DND-41 (cell line): ENCODE measurements around the gene TMIE.
"Not testable (repeated sequence)": the region's sequence is repeated elsewhere in the genome, so short reads cannot be mapped to it uniquely, and the experiment has no call there.

Source experiments
- ATAC-seq: fragments of 200-7000 bp; cut with Tn5 transposase; 3 replicates; pipeline ENCODE4 v1.9.1; 2021; ENCODE audit warnings: low read depth; ENCODE audit not compliant: insufficient read depth
- DNase-seq: peaks from one replicate; pipeline ENCODE4 v3.0.0-alpha.2; 2020
- H2AFZ ChIP-seq: 2 replicates; pipeline ENCODE4 v1.6.0; 2012; ENCODE audit warnings: low read depth, low read length
- H3K27ac ChIP-seq: 2 replicates; pipeline ENCODE4 v1.5.1; 2012; ENCODE audit warnings: low read length, inconsistent platforms
- H3K27me3 ChIP-seq: fragments of 200-600 bp; sonication (generic); 2 replicates; pipeline ENCODE4 v1.6.0; 2012; ENCODE audit warnings: low read length, mild to moderate bottlenecking, inconsistent platforms; ENCODE audit not compliant: insufficient read depth, poor library complexity
- H3K36me3 ChIP-seq: 2 replicates; pipeline ENCODE4 v1.5.1; 2012; ENCODE audit warnings: low read length, inconsistent platforms; ENCODE audit not compliant: insufficient read depth
- H3K4me1 ChIP-seq: 2 replicates; pipeline ENCODE4 v1.5.1; 2012; ENCODE audit warnings: mild to moderate bottlenecking, low read length; ENCODE audit not compliant: insufficient read depth
- H3K4me2 ChIP-seq: 2 replicates; pipeline ENCODE4 v1.6.0; 2012; ENCODE audit warnings: mild to moderate bottlenecking, moderate library complexity, low read length, inconsistent platforms; ENCODE audit not compliant: insufficient read depth
- H3K4me3 ChIP-seq, 2 experiments: fragments of 200-600 bp in 1 of 2; shearing (Covaris generic) in 1 of 2; 2 replicates each; pipeline ENCODE4 v1.5.1; 2012 to 2016; ENCODE audit warnings: inconsistent platforms in 2 of 2, low read length in 2 of 2, mild to moderate bottlenecking in 2 of 2, low read depth in 1 of 2, moderate library complexity in 1 of 2
- H3K79me2 ChIP-seq: 2 replicates; pipeline ENCODE4 v1.6.0; 2012; ENCODE audit warnings: low read length, inconsistent platforms; ENCODE audit not compliant: insufficient read depth
- H3K9ac ChIP-seq: 2 replicates; pipeline ENCODE4 v1.6.0; 2012; ENCODE audit warnings: low read depth, mild to moderate bottlenecking, inconsistent platforms, low read length, moderate library complexity
- H3K9me3 ChIP-seq: 2 replicates; pipeline ENCODE4 v1.5.1; 2012; ENCODE audit warnings: low read length, moderate library complexity, mild to moderate bottlenecking, inconsistent platforms; ENCODE audit not compliant: insufficient read depth, severe bottlenecking
- H4K20me1 ChIP-seq: 2 replicates; pipeline ENCODE4 v1.6.0; 2012; ENCODE audit warnings: low read length; ENCODE audit not compliant: insufficient read depth
- EZH2 ChIP-seq: IDR thresholded peaks from 3 replicates; pipeline ENCODE4 v1.6.1; 2012; ENCODE audit warnings: borderline replicate concordance, low read depth, mild to moderate bottlenecking, moderate library complexity, low read length, inconsistent platforms; ENCODE audit not compliant: severe bottlenecking
- TF ChIP-seq, protein P1 (sequence below): IDR thresholded peaks from 2 replicates; pipeline ENCODE4 v1.5.1; 2012; ENCODE audit warnings: borderline replicate concordance, low read length, moderate library complexity, mild to moderate bottlenecking; ENCODE audit not compliant: poor library complexity, severe bottlenecking; ENCODE audit errors: extremely low read depth

The TMIE gene

DNA sequence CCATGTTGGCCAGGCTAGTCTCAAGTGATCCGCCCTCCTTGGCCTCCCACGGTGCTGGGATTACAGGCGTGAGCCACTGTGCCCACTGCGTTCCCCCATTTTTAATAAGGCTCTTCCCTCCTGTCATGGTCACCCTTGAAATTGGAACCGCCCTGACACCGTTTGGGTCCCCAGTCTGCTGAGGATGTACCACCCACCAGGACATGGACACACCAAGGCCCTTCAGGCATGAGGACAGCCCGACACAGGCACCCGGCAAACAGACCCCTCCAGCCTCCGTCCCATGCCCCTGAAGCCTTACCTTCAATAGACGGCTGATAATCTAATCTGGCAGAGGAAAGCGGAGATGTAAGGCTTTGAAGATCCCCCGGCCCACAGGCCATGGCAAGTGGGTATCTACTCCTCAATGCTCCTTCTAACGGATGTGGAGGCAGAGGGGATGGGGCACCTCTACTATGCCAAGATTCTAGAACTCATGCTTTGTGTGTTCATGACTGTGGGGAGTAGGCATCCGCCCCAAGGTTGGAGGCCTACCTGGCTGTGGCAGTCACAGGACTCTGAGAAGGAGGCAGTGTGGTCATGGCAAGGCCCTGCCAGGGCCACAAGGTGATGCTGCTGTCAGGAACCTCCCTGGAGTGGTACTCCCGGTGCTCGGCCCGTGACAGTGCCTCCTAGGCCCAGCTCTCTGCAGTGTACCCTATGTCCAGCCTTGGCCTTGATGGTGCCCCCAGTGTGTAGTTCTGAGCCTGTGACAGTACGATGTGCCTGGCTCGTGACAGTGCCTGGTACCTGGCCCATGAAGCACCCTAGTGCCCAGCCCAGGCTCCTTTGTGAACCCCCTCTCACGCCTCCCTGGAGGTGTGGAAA is 35.0 kb downstream of the TMIE start:
- TF ChIP-seq, protein P1, sequence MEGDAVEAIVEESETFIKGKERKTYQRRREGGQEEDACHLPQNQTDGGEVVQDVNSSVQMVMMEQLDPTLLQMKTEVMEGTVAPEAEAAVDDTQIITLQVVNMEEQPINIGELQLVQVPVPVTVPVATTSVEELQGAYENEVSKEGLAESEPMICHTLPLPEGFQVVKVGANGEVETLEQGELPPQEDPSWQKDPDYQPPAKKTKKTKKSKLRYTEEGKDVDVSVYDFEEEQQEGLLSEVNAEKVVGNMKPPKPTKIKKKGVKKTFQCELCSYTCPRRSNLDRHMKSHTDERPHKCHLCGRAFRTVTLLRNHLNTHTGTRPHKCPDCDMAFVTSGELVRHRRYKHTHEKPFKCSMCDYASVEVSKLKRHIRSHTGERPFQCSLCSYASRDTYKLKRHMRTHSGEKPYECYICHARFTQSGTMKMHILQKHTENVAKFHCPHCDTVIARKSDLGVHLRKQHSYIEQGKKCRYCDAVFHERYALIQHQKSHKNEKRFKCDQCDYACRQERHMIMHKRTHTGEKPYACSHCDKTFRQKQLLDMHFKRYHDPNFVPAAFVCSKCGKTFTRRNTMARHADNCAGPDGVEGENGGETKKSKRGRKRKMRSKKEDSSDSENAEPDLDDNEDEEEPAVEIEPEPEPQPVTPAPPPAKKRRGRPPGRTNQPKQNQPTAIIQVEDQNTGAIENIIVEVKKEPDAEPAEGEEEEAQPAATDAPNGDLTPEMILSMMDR = no peak
- no peak for TF ChIP-seq EZH2
- no peak for DNase-seq

DNA sequence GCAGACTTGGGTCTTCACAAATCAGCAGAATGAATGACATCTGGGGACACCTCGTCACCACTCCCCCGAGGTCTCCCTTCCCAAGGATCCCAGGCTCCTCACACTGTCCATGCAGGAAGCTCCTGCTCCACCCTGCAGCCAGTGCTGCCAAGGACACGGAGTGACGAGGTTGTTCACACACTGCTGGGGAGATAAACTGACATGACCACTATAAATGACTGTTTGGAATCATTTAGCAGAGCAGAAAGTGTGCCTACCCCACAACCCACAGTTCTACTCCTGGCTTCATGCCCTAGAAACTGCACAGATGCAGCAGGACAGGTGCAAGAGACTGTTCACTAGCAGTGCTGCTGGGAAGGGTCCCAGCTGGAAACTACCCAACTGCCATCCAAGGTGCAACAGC is 36.1 kb downstream of the TMIE start:
- TF ChIP-seq EZH2 = no peak
- TF ChIP-seq, protein P1 = no peak
- no peak for DNase-seq
- H3K9me3 ChIP-seq = no peaks in the 10 kb centered on the region

More for the DNA sequence above, 35.0 kb downstream of the TMIE start:
- H3K27me3 ChIP-seq = no peaks in the 10 kb centered on the region
- no peak overlapping the region for H3K27ac ChIP-seq
- H3K4me1 ChIP-seq = no peaks in the 10 kb centered on the region
- no peaks in the 10 kb centered on the region for H3K79me2 ChIP-seq
- no peaks in the 10 kb centered on the region for H4K20me1 ChIP-seq
- no peak overlapping the region for H3K4me3 ChIP-seq
- no peaks in the 10 kb centered on the region for H3K9me3 ChIP-seq
- no peaks in the 10 kb centered on the region for H3K36me3 ChIP-seq
- H3K4me2 ChIP-seq = no peak overlapping the region
- no peak for ATAC-seq
- H2AFZ ChIP-seq = no peak overlapping the region
- no peak overlapping the region for H3K9ac ChIP-seq

GRCh38 chr3:46739565-46739964 is 38.4 kb downstream of the TMIE start:
- H3K9ac ChIP-seq, H3K27me3 ChIP-seq, H3K4me3 ChIP-seq: not testable (repeated sequence)

More for the DNA sequence above, 36.1 kb downstream of the TMIE start:
- H3K27me3 ChIP-seq = no peaks in the 10 kb centered on the region
- no peak overlapping the region for H2AFZ ChIP-seq
- H3K27ac ChIP-seq = no peak overlapping the region
- no peak overlapping the region for H3K9ac ChIP-seq
- H4K20me1 ChIP-seq = no peaks in the 10 kb centered on the region
- ATAC-seq = peak; percentile 33; the same call in 1 of the 3 replicates
- H3K79me2 ChIP-seq = no peaks in the 10 kb centered on the region
- no peak overlapping the region for H3K4me3 ChIP-seq
- H3K36me3 ChIP-seq = no peaks in the 10 kb centered on the region
- no peak overlapping the region for H3K4me2 ChIP-seq
- no peaks in the 10 kb centered on the region for H3K4me1 ChIP-seq

DNA sequence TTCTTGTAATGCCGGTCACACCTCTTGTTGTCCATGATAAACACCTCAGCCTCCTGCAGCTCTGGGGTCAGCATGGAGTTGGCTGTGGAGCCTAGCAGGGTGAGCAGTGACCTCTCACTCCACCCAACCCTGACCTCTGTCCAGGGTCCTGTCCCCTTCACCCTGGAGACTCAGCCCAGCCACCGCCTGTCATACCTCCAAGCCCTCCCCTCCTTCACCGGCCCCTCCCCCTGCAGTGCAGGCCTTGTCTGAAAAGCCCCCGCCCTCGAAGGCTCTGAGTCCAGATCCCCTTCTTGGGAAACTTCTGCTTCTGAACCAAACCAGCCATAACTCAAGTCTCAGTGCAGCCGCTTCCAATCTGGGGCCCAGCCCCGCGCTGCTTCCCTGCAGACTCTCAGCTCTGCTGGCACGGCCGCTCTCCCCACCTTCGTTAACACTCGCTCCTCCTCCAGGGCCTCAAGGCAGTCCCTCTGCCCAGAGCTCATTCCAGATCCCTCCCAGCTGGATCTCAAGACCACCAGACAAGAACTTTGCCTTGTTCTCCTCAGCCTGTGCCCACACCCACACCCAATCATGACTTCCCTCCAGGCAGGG is 41.9 kb downstream of the TMIE start:
- Histone ChIP-seq H3K4me2 (no peak overlapping the region), H3K4me1 (no peaks in the 10 kb centered on the region), H3K36me3 (no peaks in the 10 kb centered on the region), H3K27ac (no peak overlapping the region), H3K27me3 (no peaks in the 10 kb centered on the region), H2AFZ (no peak overlapping the region), H3K9me3 (no peaks in the 10 kb centered on the region), H4K20me1 (no peaks in the 10 kb centered on the region), H3K4me3 (no peak overlapping the region), H3K79me2 (no peaks in the 10 kb centered on the region), H3K9ac (no peak overlapping the region)
- no peak for ATAC-seq
- TF ChIP-seq EZH2 = no peak
- TF ChIP-seq, protein P1 = no peak
- no peak for DNase-seq

More at GRCh38 chr3:46739565-46739964, 38.4 kb downstream of the TMIE start:
- H3K4me1 ChIP-seq, DNase-seq, H3K27ac ChIP-seq, H4K20me1 ChIP-seq, ATAC-seq, H2AFZ ChIP-seq, H3K79me2 ChIP-seq, H3K36me3 ChIP-seq, H3K9me3 ChIP-seq, H3K4me2 ChIP-seq: not testable (repeated sequence)
